GM21423 (cell line): ENCODE data around the gene SYT15B.
"Not testable (repeated sequence)": the region's sequence is repeated elsewhere in the genome, so short reads cannot be mapped to it uniquely, and the experiment has no call there.

Experiments used
- ATAC-seq: cut with Tn5 transposase; IDR thresholded peaks from one replicate; pipeline ENCODE4 v1.9.1; 2021; ENCODE audit warnings: mild to moderate bottlenecking, moderate library complexity; ENCODE audit not compliant: unreplicated experiment

The SYT15B gene

GRCh38 chr10:47730911-47731310 lies 32.5 kb downstream of the SYT15B start:
- ATAC-seq: not testable (repeated sequence)

DNA sequence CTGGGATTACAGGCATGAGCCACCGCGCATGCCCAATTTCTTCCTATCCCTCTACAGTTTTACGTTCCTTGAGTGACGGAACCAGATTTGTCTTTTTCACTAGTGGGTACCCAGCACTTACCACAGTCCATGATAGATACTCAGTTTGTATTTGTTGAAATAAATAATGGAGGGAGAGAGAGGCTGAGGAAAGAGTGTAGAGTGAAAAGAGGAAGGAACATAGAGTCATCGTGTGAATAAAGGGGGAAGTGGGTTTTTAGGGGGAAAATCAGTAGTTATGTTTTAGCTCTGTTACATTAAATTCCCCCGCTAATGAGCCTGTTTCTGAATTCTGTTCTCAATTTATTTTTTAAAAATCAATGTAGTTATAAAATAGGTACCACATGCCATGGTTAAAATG lies 37.7 kb downstream of the SYT15B start:
- ATAC-seq: not testable (repeated sequence)

- not testable (repeated sequence) for ATAC-seq
Measured at GRCh38 chr10:47725047-47725446, 38.3 kb downstream of the SYT15B start.

DNA sequence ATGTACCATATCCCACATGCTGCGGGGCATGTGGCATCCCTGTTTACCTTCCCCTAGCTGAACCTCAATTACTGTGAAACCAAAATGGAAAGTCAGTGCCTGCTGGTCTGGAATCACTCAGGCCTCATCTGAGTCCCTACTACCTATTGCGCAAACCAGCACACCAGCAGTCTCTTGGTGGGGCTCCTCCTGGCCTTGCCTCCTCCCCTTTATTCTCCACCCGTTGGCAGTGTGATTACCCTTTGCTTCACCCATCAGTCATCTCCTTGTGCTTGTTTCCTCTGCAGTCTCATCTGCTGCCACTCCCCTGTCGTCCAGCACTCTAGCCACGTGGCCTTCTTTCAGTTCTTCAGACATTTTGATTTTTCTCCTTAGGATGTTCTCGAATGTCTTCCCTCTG lies 39.3 kb downstream of the SYT15B start:
- not testable (repeated sequence) for ATAC-seq

DNA sequence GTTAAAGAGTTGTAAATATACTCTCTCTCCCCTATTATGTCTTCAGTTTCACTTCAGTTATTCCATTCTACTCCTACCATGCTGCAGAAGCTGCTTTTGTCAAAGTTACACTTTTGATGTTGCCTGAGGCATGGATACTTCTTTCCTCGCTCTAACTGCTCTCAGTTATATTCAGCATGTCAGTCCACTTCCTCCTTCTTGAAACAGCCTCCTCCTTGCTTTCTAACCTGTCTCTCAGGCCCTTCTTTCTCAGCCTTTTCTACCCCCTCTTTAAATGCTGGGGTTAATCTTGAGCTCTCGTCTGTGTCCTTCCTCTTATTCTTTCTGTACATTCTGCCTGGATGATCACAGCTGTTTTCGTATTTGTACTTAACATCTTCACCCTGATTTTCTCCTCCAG lies 40.0 kb downstream of the SYT15B start:
- ATAC-seq: not testable (repeated sequence)

GRCh38 chr10:47717011-47717769 lies 46.2 kb downstream of the SYT15B start:
- ATAC-seq: not testable (repeated sequence)
